Left ventricle myocardium superior (tissue), 1 donor: ENCODE measurements around the gene CTIF. TPM values are rescaled to one million over a fixed set of nuclear protein-coding genes. Genes with fewer than 3 reads are reported as not detected.

ENCODE experiments used
- ATAC-seq: fragments of 200-7000 bp; cut with Tn5 transposase; one replicate; pipeline ENCODE4 v1.9.1; 2020; ENCODE audit warnings: mild to moderate bottlenecking, moderate library complexity
- DNase-seq: peaks from one replicate; pipeline ENCODE4 v3.0.0-alpha.2; 2020
- intact Hi-C: fragments of 100-400 bp; cut with micrococcal nuclease; formaldehyde crosslinking; loops from one replicate; pipeline ENCODE4 v1.11.0; 2022
- total RNA-seq: library from RNA; stranded (reverse); fragmentation: NEBNext Ultra II Directional; extraction: Animal tissue kit (Norgen Biotek cat#: 25700); gene quantifications from one replicate; pipeline ENCODE4 v1.2.1, GENCODE V29; 2021
- donor health status: DM: no; HTN: yes; CAD: no; lungs with severe emphysema.

The CTIF gene
- total RNA-seq, 1 donor from 2014 or later: 59.9 TPM

- intact Hi-C loops: no loop called here
- DNase-seq: peak; percentile 86
- peak; percentile 81 for ATAC-seq
These were observed 51.1 kb downstream of the CTIF start for GRCh38 chr18:48589797-48590519.

- no peak for DNase-seq
- peak; percentile 30 for ATAC-seq
- intact Hi-C loops: no loop called here
These were observed 51.8 kb downstream of the CTIF start for GRCh38 chr18:48590678-48591077.

- intact Hi-C loops: no loop called here
- ATAC-seq: peak; percentile 2
- peak; percentile 46 for DNase-seq
These were observed 53.8 kb downstream of the CTIF start for GRCh38 chr18:48592540-48593171.

- ATAC-seq: peak; percentile 70
- DNase-seq: peak; percentile 71
- intact Hi-C loops: no loop called here
These were observed 55.8 kb downstream of the CTIF start for GRCh38 chr18:48594471-48595094.

- ATAC-seq (no peak), DNase-seq (no peak)
- intact Hi-C loops: no loop called here
These were observed 56.9 kb downstream of the CTIF start for GRCh38 chr18:48595703-48596218.

- ATAC-seq: peak; percentile 57
- intact Hi-C loops: no loop called here
- no peak for DNase-seq
These were observed 58.3 kb downstream of the CTIF start for GRCh38 chr18:48597110-48597509.

GRCh38 chr18:48597671-48598070 is 58.8 kb downstream of the CTIF start:
- ATAC-seq (peak; percentile 17), DNase-seq (no peak)
- intact Hi-C loops: no loop called here

- no peak for ATAC-seq
- intact Hi-C loops: no loop called here
- DNase-seq: no peak
These were observed 60.6 kb downstream of the CTIF start for GRCh38 chr18:48599391-48599790.

- ATAC-seq: no peak
- intact Hi-C loops: loop anchor here (10.0 kb wide), 1 partner anchor 55 kb away; no protein-coding TSS in a partner anchor
- no peak for DNase-seq
These were observed 61.2 kb downstream of the CTIF start for GRCh38 chr18:48600046-48600445.

GRCh38 chr18:48600456-48601090 is 61.7 kb downstream of the CTIF start:
- ATAC-seq (peak; percentile 52), DNase-seq (no peak)
- intact Hi-C loops: loop anchor here (10.0 kb wide), 1 partner anchor 56 kb away; no protein-coding TSS in a partner anchor

- DNase-seq: no peak
- intact Hi-C loops: loop anchor here (10.0 kb wide), 1 partner anchor 57 kb away; no protein-coding TSS in a partner anchor
- no peak for ATAC-seq
These were observed 62.5 kb downstream of the CTIF start for GRCh38 chr18:48601343-48601742.

- intact Hi-C loops: loop anchor here (10.0 kb wide), 1 partner anchor 58 kb away; no protein-coding TSS in a partner anchor
- no peak for ATAC-seq
- no peak for DNase-seq
These were observed 64.0 kb downstream of the CTIF start for GRCh38 chr18:48602759-48603390.

- intact Hi-C loops: loop anchor here (10.0 kb wide), 1 partner anchor 61 kb away; no protein-coding TSS in a partner anchor
- ATAC-seq: no peak
- no peak for DNase-seq
These were observed 66.6 kb downstream of the CTIF start for GRCh38 chr18:48605408-48605845.

- intact Hi-C loops: loop anchor here (10.0 kb wide), 1 partner anchor 63 kb away; no protein-coding TSS in a partner anchor
- DNase-seq (peak; percentile 71), ATAC-seq (peak; percentile 74)
These were observed 68.5 kb downstream of the CTIF start for GRCh38 chr18:48607056-48607984.

- intact Hi-C loops: loop anchor here (10.0 kb wide), 1 partner anchor 64 kb away; no protein-coding TSS in a partner anchor
- DNase-seq: no peak
- peak; percentile 21 for ATAC-seq
These were observed 69.8 kb downstream of the CTIF start for GRCh38 chr18:48608581-48608980.

- DNase-seq: no peak
- intact Hi-C loops: loop anchor here (10.0 kb wide), 1 partner anchor 64 kb away; no protein-coding TSS in a partner anchor
These were observed 70.3 kb downstream of the CTIF start for GRCh38 chr18:48609114-48609513.

More at GRCh38 chr18:48609114-48609513, 70.3 kb downstream of the CTIF start:
- no peak for ATAC-seq
